Activated naive CD4-positive, alpha-beta T cell treated with anti-CD3 and anti-CD28 coated beads, Interleukin-2, amount 50 U/mL, for 16 hours (primary cell): ENCODE measurements around the gene DDX18.
A peak's percentile ranks its signal among the peaks of the same experiment; 100 is the strongest.

Experiments used
- DNase-seq: peaks from one replicate; pipeline ENCODE4 v3.0.0-alpha.2; 2020

Gene DDX18

GRCh38 chr2:117835990-117836760 is 21.7 kb downstream of the DDX18 start:
- DNase-seq = peak; percentile 60

GRCh38 chr2:117845304-117845703 is 30.8 kb downstream of the DDX18 start:
- DNase-seq = no peak

- no peak for DNase-seq
These were observed 35.5 kb downstream of the DDX18 start for GRCh38 chr2:117850015-117850414.

- no peak for DNase-seq
These were observed 36.0 kb downstream of the DDX18 start for GRCh38 chr2:117850461-117850860.

- no peak for DNase-seq
These were observed 37.5 kb downstream of the DDX18 start for GRCh38 chr2:117851969-117852368.

GRCh38 chr2:117853316-117853715 is 38.8 kb downstream of the DDX18 start:
- DNase-seq = no peak

- DNase-seq = no peak
These were observed 39.4 kb downstream of the DDX18 start for GRCh38 chr2:117853873-117854272.

GRCh38 chr2:117854610-117855009 is 40.1 kb downstream of the DDX18 start:
- no peak for DNase-seq

GRCh38 chr2:117855886-117856285 is 41.4 kb downstream of the DDX18 start:
- no peak for DNase-seq

GRCh38 chr2:117856415-117857210 is 42.1 kb downstream of the DDX18 start:
- DNase-seq = no peak

- no peak for DNase-seq
These were observed 43.8 kb downstream of the DDX18 start for GRCh38 chr2:117858336-117858735.

- DNase-seq = no peak
These were observed 44.5 kb downstream of the DDX18 start for GRCh38 chr2:117858892-117859531.

GRCh38 chr2:117859532-117859911 is 45.0 kb downstream of the DDX18 start:
- DNase-seq = no peak

GRCh38 chr2:117859924-117860647 is 45.6 kb downstream of the DDX18 start:
- DNase-seq = no peak

- DNase-seq = no peak
These were observed 48.0 kb downstream of the DDX18 start for GRCh38 chr2:117862459-117862858.

- DNase-seq = no peak
These were observed 61.3 kb downstream of the DDX18 start for GRCh38 chr2:117875786-117876185.

GRCh38 chr2:117879003-117879402 is 64.5 kb downstream of the DDX18 start:
- no peak for DNase-seq
